Hematopoietic multipotent progenitor cell treated with erythropoietin and hydrocortisone succinate and interleukin-3 and kit ligand, for 8 days (in vitro differentiated cells): ENCODE measurements around the gene DEF6.

Source experiments
- DNase-seq: peaks from one replicate; pipeline ENCODE4 v3.0.0-alpha.2; 2015

The DEF6 gene

DNA sequence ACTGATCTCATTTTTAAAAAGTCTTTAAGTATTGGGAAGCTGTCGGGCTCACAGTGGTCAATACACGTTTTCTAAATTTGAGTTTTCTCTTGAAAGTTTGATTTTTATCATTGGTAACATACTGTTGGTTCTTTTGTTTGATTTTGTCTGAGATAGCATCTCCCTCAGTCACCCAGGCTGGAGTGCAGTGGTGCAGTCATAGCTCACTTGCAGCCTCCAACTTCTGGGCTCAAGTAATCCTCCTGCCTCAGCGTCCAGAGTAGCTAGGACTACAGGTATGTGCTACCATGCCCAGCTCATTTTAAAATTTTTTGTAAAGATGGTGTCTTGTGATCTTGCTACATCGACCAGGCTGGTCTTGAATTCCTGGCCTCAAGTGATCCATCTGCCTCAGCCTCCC, 53.8 kb downstream of the DEF6 start:
- DNase-seq = no peak

GRCh38 chr6:35352735-35353134, 55.1 kb downstream of the DEF6 start:
- DNase-seq = no peak

GRCh38 chr6:35354361-35355135, 56.9 kb downstream of the DEF6 start:
- DNase-seq = no peak

DNA sequence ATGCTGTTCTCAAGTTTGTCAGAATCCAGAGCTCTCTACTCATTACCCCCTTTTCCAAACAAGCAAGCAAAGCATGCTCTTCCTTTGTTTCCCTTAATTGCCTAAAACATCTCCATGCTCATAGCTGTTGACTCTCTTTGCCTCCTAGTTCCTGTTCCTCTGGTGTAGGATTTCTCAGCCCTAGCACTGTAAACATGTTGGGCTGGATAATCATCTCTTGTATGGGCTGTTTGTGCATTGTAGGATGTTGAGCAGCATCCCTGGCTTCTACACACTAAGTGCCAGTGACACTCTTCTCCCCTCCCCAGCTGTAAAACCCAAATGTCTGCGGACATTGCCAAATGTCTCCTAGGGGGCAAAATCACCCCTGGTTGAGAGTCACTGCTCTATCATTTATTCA, 58.8 kb downstream of the DEF6 start:
- DNase-seq = no peak

DNA sequence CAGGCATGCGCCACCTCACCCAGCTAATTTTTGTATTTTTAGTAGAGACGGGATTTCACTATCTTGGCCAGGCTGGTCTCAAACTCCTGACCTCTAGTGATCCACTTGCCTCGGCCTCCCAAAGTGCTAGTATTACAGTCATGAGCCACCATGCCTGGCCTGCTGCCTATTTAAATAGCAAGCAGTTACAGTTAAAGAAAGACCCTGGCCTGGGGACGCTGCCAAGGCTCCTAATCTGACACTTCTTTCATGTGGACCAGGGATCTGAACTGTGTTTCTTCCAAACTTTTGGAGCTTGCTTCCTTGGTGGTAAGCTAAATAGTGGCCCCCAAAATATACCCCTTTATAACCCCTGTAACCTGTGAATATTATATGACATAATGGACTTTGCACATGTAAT, 60.1 kb downstream of the DEF6 start:
- DNase-seq = no peak

GRCh38 chr6:35358086-35358485, 60.5 kb downstream of the DEF6 start:
- DNase-seq = no peak

GRCh38 chr6:35359346-35359743, 61.7 kb downstream of the DEF6 start:
- no peak for DNase-seq

DNA sequence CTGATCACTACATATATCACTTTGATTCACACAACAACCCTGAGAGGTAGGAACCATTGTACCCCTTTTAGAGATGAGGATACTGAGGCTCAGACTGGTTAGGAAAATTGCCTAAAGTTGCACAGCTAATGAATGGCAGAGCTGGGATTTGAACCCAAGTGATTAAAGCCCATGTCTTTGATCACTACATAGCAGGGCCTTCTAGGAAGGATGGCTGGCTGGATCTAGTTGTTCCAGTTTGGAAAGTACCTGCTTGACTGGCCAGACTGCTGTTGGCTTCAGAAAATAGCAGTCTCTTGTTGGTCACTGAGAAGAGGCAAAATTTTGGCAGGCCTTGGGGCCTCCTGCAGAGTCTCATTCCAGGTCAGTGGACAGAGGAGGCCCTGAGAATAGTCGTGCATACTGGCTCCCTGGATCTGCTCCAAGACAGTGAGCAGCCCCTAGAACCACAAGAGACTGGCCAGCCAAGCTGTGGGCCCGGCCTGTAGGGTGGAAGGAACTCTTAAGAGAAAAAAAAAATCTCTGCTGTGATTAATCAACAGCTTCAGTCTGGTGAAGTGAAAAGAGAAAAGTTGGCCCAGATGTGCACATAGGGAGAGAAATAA, 62.2 kb downstream of the DEF6 start:
- DNase-seq = no peak

DNA sequence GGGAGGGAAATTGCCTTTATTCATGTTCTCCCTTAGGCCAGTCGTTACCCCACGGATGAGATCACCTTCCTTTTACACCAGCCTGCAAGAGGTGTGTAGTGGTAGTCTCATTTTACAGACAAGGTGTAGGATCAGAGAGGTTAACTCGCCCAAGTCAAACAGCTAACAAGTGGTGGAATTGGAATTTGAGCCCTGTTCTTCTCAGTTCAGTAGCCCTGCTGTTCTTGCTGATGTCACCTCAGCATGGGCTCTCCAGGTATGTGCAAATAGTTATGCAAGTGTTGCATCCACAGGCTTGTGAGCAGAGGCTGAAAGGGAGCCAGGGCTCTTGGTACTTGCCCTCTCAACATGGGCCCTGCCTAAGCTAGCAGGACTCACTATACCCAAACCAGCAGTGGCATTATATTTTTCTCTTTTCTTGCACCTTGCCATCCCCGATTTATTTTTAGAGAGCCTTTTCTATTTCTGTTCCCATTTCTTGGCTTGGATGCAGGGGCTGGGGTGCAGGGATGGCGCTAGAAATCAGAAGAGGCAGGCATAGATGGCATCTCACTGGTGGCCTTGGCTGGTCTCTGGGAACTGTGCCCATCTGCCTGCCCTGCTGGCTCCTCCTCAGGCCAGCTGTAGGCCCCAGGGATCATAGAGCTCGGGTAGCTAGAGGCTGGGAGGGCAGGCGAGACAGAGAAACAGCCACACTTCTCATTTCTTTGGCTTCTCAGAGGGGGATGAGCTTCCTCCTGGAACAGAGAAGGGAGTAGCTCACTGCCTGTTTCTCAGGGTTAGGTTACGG, 62.9 kb downstream of the DEF6 start:
- no peak for DNase-seq

GRCh38 chr6:35362200-35362599, 64.6 kb downstream of the DEF6 start:
- no peak for DNase-seq

GRCh38 chr6:35363293-35363750, 65.7 kb downstream of the DEF6 start:
- DNase-seq = peak; percentile 25

- DNase-seq = no peak
Observed at GRCh38 chr6:35365594-35366203, 68.1 kb downstream of the DEF6 start.

DNA sequence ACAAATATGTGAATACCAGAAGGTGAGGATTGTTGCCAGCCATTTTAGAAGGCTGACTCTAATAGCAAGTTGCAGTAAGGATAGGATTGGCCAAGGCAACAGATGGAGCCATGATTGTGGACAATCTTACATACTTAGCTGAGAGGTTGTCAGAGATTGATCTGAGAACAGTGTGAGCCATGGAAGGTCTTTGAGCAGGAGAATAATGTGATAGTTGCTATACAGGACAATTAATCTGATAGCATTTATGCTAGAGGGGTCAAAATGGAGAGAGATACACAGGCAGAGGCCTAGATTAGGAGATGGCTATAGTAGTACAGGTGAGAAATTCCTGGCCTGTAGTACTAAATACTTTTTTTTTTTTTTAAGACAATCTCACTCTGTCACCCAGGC, 68.6 kb downstream of the DEF6 start:
- no peak for DNase-seq

DNA sequence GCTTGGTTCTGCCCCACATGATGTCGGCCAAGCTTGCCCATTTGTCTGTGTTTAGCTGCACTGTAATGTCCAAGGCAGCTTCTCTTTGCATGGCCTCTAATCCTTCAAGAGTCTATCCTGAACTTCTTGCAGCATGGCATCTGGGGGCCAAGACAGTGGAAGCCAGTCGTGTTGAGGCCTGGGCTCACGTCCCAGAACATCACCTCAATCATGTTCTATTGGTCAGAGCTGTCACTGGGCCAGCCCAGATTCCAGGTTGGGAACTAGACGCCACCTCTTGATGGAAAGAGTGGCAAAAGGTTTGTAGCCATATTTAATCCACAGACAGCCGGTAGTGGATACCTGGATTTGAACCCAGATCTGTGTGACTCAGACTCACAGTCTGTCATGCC, 70.0 kb downstream of the DEF6 start:
- no peak for DNase-seq

DNA sequence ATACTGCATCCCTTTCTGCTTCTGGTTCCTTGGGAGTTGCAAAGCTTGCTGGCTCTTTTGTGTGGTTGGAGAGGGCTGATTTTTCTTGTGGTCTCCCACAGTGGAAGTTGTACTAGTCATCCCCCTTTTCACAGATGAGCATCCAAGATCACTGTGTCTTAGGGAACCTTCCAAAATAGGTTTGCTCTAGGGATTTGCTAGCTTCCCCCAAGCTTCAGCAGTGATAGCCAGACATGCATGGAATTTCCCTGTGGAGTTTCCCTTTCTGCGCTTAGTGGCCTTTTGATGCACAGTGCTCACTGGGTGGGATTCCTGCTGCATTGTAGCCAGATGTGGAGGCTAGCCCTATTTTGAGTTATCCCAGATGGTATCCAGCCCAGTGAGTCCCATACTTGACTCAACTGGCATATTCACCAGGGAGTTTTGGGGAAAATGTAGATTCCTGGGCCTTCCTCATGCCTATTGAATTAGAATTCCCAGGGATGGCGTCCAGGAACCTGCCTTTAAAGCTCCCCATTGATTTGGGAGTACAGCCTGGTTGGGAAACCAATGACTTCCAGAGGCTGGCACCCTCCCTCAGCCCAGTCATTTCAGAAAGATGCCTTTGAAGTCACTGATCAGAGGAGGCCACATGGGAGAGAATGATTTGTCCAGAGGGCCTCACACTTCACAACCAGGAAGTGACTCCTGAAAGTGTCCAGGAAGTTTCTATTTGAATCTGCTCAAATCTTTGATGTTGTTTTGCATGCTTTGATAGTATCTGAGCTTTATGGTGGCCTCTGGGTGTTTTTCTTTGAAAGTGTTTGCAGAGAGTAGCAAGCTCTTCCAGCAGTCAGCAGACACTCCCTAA, 70.6 kb downstream of the DEF6 start:
- DNase-seq = no peak

- peak; percentile 54 for DNase-seq
Observed at GRCh38 chr6:35370124-35370741, 72.6 kb downstream of the DEF6 start.

- DNase-seq = no peak
Observed at GRCh38 chr6:35370785-35371493, 73.3 kb downstream of the DEF6 start.
